Endothelial cell of umbilical vein (primary cell): Measurements from ENCODE around the gene BCAS4. TPM values are rescaled to one million over a fixed set of nuclear protein-coding genes. Genes with fewer than 3 reads are reported as not detected.

Source experiments
- BruUV-seq: library from RNA; stranded (reverse); fragments of 400-500 nt; replicated peaks from 2 replicates; lab custom pipeline; 2021; lab: Mats Ljungman, UMichigan
- CTCF ChIA-PET: fragments of 300-600, 350-600 bp; sonication (Branson Sonifier 250); formaldehyde crosslinking; loops from one replicate; lab custom pipeline; 2021; ENCODE audit warnings: antibody characterized with exemption, inconsistent platforms; lab: Charles Lee
- POLR2A ChIA-PET: fragments of 300-600, 350-600 bp; sonication (Branson Sonifier 250); formaldehyde crosslinking; loops from one replicate; lab custom pipeline; 2021; ENCODE audit warnings: antibody characterized with exemption, inconsistent platforms; lab: Charles Lee
- DNase-seq: peaks from one replicate; pipeline ENCODE4 v3.0.0-alpha.2; 2011; ENCODE audit warnings: low read depth, low spot score
- FAIRE-seq: peaks from 2 replicates; lab custom pipeline; 2011; peaks lifted over from hg19 to GRCh38; lab: Jason Lieb, UNC
- H2AFZ ChIP-seq: 2 replicates; pipeline ENCODE4 v1.6.0; 2012; ENCODE audit warnings: low read depth, low read length, control low read depth, inconsistent platforms
- H3K27ac ChIP-seq: 2 replicates; pipeline ENCODE4 v1.5.1; 2011; ENCODE audit warnings: low read depth, mild to moderate bottlenecking, control low read depth, low read length, moderate library complexity; ENCODE audit not compliant: insufficient read depth
- H3K27me3 ChIP-seq, 2 experiments: 2 replicates each; pipeline versions ENCODE4 v1.6.0 to v1.6.1; 2011; ENCODE audit warnings: low read length in 2 of 2, mixed read lengths in 1 of 2; ENCODE audit not compliant: control insufficient read depth in 2 of 2, insufficient read depth in 2 of 2
- H3K36me3 ChIP-seq, 2 experiments: 2 replicates in 1 of 2; 3 replicates in 1 of 2; pipeline ENCODE4 v1.5.1; 2011; ENCODE audit warnings: low read length in 2 of 2, mild to moderate bottlenecking in 1 of 2, moderate library complexity in 1 of 2; ENCODE audit not compliant: control insufficient read depth in 2 of 2, insufficient read depth in 2 of 2; ENCODE audit errors: extremely low read depth in 1 of 2
- H3K4me1 ChIP-seq: 3 replicates; pipeline ENCODE4 v1.5.1; 2011; ENCODE audit warnings: mild to moderate bottlenecking, low read length; ENCODE audit not compliant: control insufficient read depth, insufficient read depth; ENCODE audit errors: extremely low read depth
- H3K4me2 ChIP-seq: 2 replicates; pipeline ENCODE4 v1.6.1; 2011; ENCODE audit warnings: low read length, control low read depth, mixed read lengths; ENCODE audit not compliant: insufficient read depth
- H3K4me3 ChIP-seq, 3 experiments: fragments of 200-600 bp in 1 of 3; sonication (generic), shearing (Covaris generic) in 1 of 3; replicated peaks in 1 of 3; 2 replicates each; pipeline ENCODE4 v1.5.1; 2011 to 2016; ENCODE audit warnings: control low read depth in 3 of 3, low read length in 3 of 3, mild to moderate bottlenecking in 2 of 3, inconsistent platforms in 1 of 3, low read depth in 1 of 3, moderate library complexity in 1 of 3; ENCODE audit not compliant: insufficient read depth in 1 of 3
- H3K79me2 ChIP-seq: 2 replicates; pipeline ENCODE4 v1.6.0; 2012; ENCODE audit warnings: low read length, inconsistent platforms; ENCODE audit not compliant: control insufficient read depth, insufficient read depth
- H3K9ac ChIP-seq: replicated peaks from 2 replicates; pipeline ENCODE3; 2011; ENCODE audit warnings: low read length, control low read depth; ENCODE audit not compliant: insufficient read depth; ENCODE audit errors: extremely low read depth
- H3K9me1 ChIP-seq: replicated peaks from 3 replicates; pipeline ENCODE4 v1.6.0; 2011; ENCODE audit warnings: mild to moderate bottlenecking, low read length; ENCODE audit not compliant: control insufficient read depth, insufficient read depth; ENCODE audit errors: extremely low read depth
- H3K9me3 ChIP-seq: replicated peaks from 2 replicates; pipeline ENCODE4 v1.5.1; 2012; ENCODE audit warnings: low read length, inconsistent platforms; ENCODE audit not compliant: control insufficient read depth, insufficient read depth
- H4K20me1 ChIP-seq: replicated peaks from 2 replicates; pipeline ENCODE3; 2011; ENCODE audit warnings: mild to moderate bottlenecking, low read length; ENCODE audit not compliant: control insufficient read depth, insufficient read depth; ENCODE audit errors: extremely low read depth
- CTCF ChIP-seq, 2 donors: IDR thresholded peaks; 1 replicate in 1 of 2; 2 replicates in 1 of 2; pipeline ENCODE4 v1.5.1; 2011; ENCODE audit warnings: low read length in 2 of 2, mild to moderate bottlenecking in 2 of 2, moderate library complexity in 2 of 2, control low read depth in 1 of 2, inconsistent platforms in 1 of 2, low read depth in 1 of 2; ENCODE audit not compliant: insufficient read depth in 1 of 2; ENCODE audit errors: extremely low read depth in 1 of 2
- EZH2 ChIP-seq: IDR thresholded peaks from 2 replicates; pipeline ENCODE4 v1.6.1; 2012; ENCODE audit warnings: borderline replicate concordance, low read depth, mild to moderate bottlenecking, moderate library complexity, low read length, inconsistent platforms; ENCODE audit not compliant: severe bottlenecking
- FOS ChIP-seq: IDR thresholded peaks from 2 replicates; pipeline ENCODE4 v1.6.1; 2011; ENCODE audit warnings: mild to moderate bottlenecking, low read length, moderate library complexity, borderline replicate concordance; ENCODE audit not compliant: insufficient read depth
- GATA2 ChIP-seq: IDR thresholded peaks from 2 replicates; pipeline ENCODE4 v1.7.0; 2011; ENCODE audit warnings: low read depth, mild to moderate bottlenecking, moderate library complexity, mixed read lengths, low read length; ENCODE audit not compliant: insufficient read length, insufficient read depth
- JUN ChIP-seq: IDR thresholded peaks from 2 replicates; pipeline ENCODE4 v1.6.1; 2011; ENCODE audit warnings: borderline replicate concordance, low read depth; ENCODE audit not compliant: insufficient read length, insufficient read depth
- MAX ChIP-seq: IDR thresholded peaks from 2 replicates; pipeline ENCODE4 v1.6.1; 2011; ENCODE audit not compliant: insufficient read depth, insufficient read length
- MYC ChIP-seq: IDR thresholded peaks from one replicate; pipeline ENCODE4 v1.6.1; 2011; ENCODE audit warnings: mild to moderate bottlenecking, low read depth, low read length
- POLR2A ChIP-seq: IDR thresholded peaks from 2 replicates; pipeline ENCODE4 v1.6.1; 2012; ENCODE audit warnings: low read depth, mild to moderate bottlenecking, control low read depth, low read length
- POLR2AphosphoS5 ChIP-seq: IDR thresholded peaks from 2 replicates; pipeline ENCODE4 v1.6.1; 2012; ENCODE audit warnings: low read depth, mild to moderate bottlenecking, control low read depth, low read length, moderate library complexity; ENCODE audit not compliant: insufficient read depth
- dilution Hi-C: fragments of 300-500 bp; cut with MboI; formaldehyde crosslinking; loops from one replicate; pipeline ENCODE4 v1.15.0; 2019; ENCODE audit warnings: low sequenced_read_pairs; ENCODE audit not compliant: extremely low pct_ligation_motif_present
- intact Hi-C: fragments of 100-400 bp; cut with micrococcal nuclease; formaldehyde crosslinking; loops from one replicate; pipeline ENCODE4 v1.10.0; 2022
- polyA plus RNA-seq, 4 experiments: library from polyadenylated mRNA; depleted of rRNA in 3 of 4; stranded (reverse) in 3 of 4; unstranded in 1 of 4; fragments of >200 nt; gene quantifications; 2 replicates each; pipeline versions ENCODE4 v1.2.1 to v1.2.3, GENCODE V29; 2011 to 2012; ENCODE audit warnings: missing spikeins in 1 of 4
- total RNA-seq: library from RNA; stranded (reverse); gene quantifications from 2 replicates; pipeline ENCODE4 v1.2.3, GENCODE V29; 2021

Gene BCAS4
- total and polyA plus RNA-seq, 2 donors (not counting 3 experiments of a cell fraction or from before 2014, with no cell fraction given): 1.0 to 1.5 TPM

GRCh38 chr20:50813801-50814200, 18.9 kb downstream of the BCAS4 start:
- TF ChIP-seq GATA2 (no peak), POLR2A (no peak), JUN (no peak), FOS (no peak), EZH2 (no peak), MYC (no peak), POLR2AphosphoS5 (no peak), MAX (no peak), CTCF (IDR thresholded peaks at IDR 0.05; ENCODE audit: extremely low read depth in 1 of 2, insufficient read depth in 1 of 2, low read depth in 1 of 2, low read length in 2 of 2) (no peak)
- H3K4me3 ChIP-seq: no peak overlapping the region
- no peaks in the 10 kb centered on the region for H3K79me2 ChIP-seq
- no peak overlapping the region for H3K9ac ChIP-seq
- no peak for DNase-seq
- no peak for FAIRE-seq
- BruUV-seq: no TSS peak
- H3K27ac ChIP-seq: no peak overlapping the region
- H3K9me1 ChIP-seq: no peaks in the 10 kb centered on the region
- ChIA-PET CTCF (interaction anchor here (4.2 kb wide), 1 partner anchor 19 kb away, joined by 20 read pairs; the partner anchor contains the start of gene BCAS4), POLR2A (no interaction called here)
- no peaks in the 10 kb centered on the region for H4K20me1 ChIP-seq
- no peak overlapping the region for H2AFZ ChIP-seq
- dilution Hi-C loops (no loop called here), intact Hi-C loops (no loop called here)
- H3K4me2 ChIP-seq: no peak overlapping the region
- H3K27me3 ChIP-seq: no peaks in the 10 kb centered on the region
- no peaks in the 10 kb centered on the region for H3K4me1 ChIP-seq
- no peaks in the 10 kb centered on the region for H3K36me3 ChIP-seq
- no peaks in the 10 kb centered on the region for H3K9me3 ChIP-seq
